ENCODE data around the gene ARHGEF25. TPM values are rescaled to one million over a fixed set of nuclear protein-coding genes. Genes with fewer than 3 reads are reported as not detected.

Gene ARHGEF25
- total RNA-seq, 1 donor from 2014 or later: 2.3 TPM

DNA sequence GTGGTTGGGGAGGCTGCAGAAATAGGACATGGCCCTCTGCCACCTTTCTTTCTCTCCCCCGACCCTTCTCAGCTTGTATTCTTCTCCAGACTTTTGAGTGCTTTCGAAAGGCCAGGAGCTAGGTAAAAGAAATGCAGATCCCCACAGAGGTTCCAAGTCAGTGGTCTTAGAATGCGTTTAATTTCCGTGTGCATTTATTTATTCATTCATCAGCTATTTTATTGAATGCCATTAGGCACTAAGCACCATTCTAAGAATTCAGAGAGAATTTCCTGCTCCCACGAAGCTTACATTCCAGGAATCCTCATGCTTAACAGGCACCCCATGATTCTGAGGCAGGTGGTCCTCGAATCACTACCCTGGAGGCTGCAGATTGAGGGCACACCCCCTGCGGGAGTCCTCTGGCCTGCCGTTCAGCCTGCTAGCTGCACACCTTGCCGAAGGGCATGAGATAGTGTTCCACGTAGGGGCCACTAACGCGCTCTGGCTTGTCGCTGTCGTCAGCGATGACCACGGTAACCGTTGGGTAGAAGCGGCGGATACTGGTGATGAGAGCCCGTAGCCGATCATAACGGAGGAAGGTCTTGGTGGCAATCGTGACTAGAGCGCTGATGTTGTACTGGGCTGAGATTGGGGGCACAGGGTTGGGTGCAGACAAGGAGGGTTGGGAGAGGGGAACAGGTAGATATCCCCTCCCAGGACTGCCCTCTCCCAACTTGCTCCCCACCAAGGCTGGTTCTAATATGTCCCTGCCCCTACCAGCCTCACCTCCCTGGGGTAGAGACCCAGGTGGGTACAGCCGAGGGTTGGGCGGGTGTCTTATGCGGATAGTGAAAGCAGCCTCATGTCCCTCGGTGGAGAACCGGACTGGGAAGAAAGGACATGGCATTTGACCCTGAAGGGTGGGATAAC lies 17.3 kb downstream of the ARHGEF25 start:
- H3K36me3 ChIP-seq (ENCODE audit: control insufficient read depth, insufficient read depth, low read length): no peaks in the 10 kb centered on the region
- H3K27me3 ChIP-seq (ENCODE audit: control insufficient read depth, insufficient read depth, low read length): peaks cover 92% of the 10 kb centered on the region
- no peak overlapping the region for H3K4me3 ChIP-seq (ENCODE audit: low read depth, low read length)
- DNase-seq (ENCODE audit: low read depth): no peak
- no peak for TF ChIP-seq CTCF (IDR thresholded peaks at IDR 0.05; ENCODE audit: insufficient read depth, low read length, poor library complexity, severe bottlenecking)

GRCh38 chr12:57629897-57630471 lies 18.7 kb downstream of the ARHGEF25 start:
- no peaks in the 10 kb centered on the region for H3K36me3 ChIP-seq (ENCODE audit: control insufficient read depth, insufficient read depth, low read length)
- no peak overlapping the region for H3K4me3 ChIP-seq (ENCODE audit: low read depth, low read length)
- TF ChIP-seq CTCF (IDR thresholded peaks at IDR 0.05; ENCODE audit: insufficient read depth, low read length, poor library complexity, severe bottlenecking): no peak
- DNase-seq (ENCODE audit: low read depth): no peak
- peaks cover 79% of the 10 kb centered on the region for H3K27me3 ChIP-seq (ENCODE audit: control insufficient read depth, insufficient read depth, low read length)

GRCh38 chr12:57630891-57631433 lies 19.7 kb downstream of the ARHGEF25 start:
- peaks cover 69% of the 10 kb centered on the region for H3K27me3 ChIP-seq (ENCODE audit: control insufficient read depth, insufficient read depth, low read length)
- H3K4me3 ChIP-seq (ENCODE audit: low read depth, low read length): no peak overlapping the region
- no peaks in the 10 kb centered on the region for H3K36me3 ChIP-seq (ENCODE audit: control insufficient read depth, insufficient read depth, low read length)
- TF ChIP-seq CTCF (IDR thresholded peaks at IDR 0.05; ENCODE audit: insufficient read depth, low read length, poor library complexity, severe bottlenecking): no peak
- no peak for DNase-seq (ENCODE audit: low read depth)

DNA sequence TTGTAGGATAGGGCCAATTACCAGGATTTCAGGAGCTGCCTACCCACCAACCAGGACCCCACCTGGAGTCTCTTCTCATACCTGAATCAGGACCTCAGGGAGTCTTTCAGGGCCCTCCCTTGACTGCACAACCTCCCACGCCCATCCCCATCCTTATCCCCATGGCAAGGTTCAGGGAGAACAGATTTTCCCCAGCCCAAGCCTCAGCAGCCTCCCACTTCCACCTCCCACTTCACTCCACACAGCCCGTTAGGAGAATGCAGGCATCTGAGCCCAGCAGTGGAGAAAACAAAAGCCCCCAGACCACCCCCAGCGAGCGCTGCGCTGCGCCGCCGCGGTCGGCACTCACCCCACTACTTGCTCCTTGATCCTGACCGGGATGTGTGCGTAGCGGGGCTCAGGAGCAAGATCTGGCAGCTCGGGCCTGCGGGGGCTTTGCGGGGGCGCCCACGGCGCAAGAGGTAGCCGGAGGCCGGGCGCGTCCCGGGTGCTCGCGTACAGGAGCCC lies 20.4 kb downstream of the ARHGEF25 start:
- peaks cover 63% of the 10 kb centered on the region for H3K27me3 ChIP-seq (ENCODE audit: control insufficient read depth, insufficient read depth, low read length)
- TF ChIP-seq CTCF (IDR thresholded peaks at IDR 0.05; ENCODE audit: insufficient read depth, low read length, poor library complexity, severe bottlenecking): no peak
- H3K4me3 ChIP-seq (ENCODE audit: low read depth, low read length): no peak overlapping the region

DNA sequence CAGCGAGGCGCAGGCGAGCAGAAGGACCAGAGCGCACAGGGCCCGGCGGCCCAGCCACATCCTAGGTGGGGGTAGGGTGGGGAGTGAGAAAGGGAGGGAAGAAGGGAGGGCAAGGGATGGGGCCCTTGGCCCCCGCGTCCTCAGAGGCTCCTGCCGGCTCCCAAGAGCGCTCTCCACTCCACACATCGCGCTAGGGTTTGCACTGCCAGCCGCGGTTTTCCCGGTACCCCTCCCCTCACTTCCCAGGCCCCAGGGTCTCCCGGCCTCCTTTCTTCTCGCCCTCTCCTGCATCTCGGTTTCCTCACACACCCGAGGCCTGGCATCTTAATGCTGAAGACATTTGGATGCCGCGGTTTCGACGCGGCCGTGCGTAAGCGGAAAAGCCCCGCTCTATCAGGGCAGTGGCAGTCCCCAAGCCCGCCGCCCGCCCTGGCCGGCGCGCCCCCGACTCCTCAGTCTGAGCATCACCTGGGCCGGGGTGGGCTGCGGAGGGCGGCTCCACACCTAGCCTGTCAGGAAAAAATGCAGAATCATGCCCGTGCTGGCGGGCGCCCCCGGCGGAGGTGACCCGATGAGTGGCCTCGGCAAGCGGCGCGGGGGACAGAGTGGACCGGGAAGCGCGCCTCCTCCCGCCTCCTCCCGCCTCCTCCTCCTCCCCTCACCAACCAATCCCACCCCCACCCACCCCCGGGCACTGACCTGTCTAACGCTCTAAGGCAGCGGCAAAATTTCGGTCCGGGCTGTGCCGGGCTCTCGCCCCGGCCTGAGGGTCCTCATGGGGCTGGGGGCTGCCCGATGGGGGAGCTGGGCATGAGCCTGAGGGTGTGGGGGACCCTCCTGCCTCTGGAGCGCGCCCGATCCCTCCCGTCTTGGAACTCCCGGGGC lies 21.1 kb downstream of the ARHGEF25 start:
- peaks cover 56% of the 10 kb centered on the region for H3K27me3 ChIP-seq (ENCODE audit: control insufficient read depth, insufficient read depth, low read length)
- H3K4me3 ChIP-seq (ENCODE audit: low read depth, low read length): peak overlapping the region; percentile 39
- DNase-seq (ENCODE audit: low read depth): no peak
- H3K36me3 ChIP-seq (ENCODE audit: control insufficient read depth, insufficient read depth, low read length): no peaks in the 10 kb centered on the region
- no peak for TF ChIP-seq CTCF (IDR thresholded peaks at IDR 0.05; ENCODE audit: insufficient read depth, low read length, poor library complexity, severe bottlenecking)

More for the DNA sequence above, 20.4 kb downstream of the ARHGEF25 start:
- H3K36me3 ChIP-seq (ENCODE audit: control insufficient read depth, insufficient read depth, low read length): no peaks in the 10 kb centered on the region
- DNase-seq (ENCODE audit: low read depth): no peak
